Measurements from ENCODE around the gene PMEL.

DNA sequence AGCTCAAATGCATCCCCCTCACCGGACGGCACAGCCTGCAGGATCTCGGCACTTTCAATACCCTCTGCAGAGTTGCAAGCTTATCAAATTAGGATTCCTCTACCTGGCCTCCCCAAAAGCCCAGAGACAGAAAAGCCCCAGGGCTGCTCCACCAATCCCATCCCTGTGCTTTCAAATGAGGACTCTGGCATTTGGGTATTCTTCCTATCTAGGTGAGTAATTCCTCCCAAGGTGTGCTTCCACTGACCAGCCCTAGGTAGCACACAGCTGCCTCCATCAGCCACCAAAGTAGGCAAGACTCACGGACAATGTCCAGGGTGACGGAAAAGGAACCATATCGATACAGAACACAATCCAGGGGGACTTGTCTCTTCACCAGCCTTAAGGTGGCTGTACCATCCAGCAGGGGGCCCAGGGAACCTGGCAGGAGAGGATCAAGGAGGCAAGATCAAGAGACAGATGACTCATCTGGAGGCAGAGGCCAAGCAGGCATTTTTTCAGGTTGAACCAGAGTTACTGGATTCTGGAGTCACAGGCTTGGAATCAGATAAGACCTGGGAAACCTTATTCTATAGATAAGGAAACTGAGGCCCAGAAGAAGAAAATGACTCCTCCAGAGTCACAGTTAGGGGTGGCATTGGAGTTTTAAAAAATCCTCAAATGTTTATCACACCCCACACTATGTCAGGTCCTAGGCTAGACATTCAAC lies 9.9 kb downstream of the PMEL start:
- TF ChIP-seq, protein P1, sequence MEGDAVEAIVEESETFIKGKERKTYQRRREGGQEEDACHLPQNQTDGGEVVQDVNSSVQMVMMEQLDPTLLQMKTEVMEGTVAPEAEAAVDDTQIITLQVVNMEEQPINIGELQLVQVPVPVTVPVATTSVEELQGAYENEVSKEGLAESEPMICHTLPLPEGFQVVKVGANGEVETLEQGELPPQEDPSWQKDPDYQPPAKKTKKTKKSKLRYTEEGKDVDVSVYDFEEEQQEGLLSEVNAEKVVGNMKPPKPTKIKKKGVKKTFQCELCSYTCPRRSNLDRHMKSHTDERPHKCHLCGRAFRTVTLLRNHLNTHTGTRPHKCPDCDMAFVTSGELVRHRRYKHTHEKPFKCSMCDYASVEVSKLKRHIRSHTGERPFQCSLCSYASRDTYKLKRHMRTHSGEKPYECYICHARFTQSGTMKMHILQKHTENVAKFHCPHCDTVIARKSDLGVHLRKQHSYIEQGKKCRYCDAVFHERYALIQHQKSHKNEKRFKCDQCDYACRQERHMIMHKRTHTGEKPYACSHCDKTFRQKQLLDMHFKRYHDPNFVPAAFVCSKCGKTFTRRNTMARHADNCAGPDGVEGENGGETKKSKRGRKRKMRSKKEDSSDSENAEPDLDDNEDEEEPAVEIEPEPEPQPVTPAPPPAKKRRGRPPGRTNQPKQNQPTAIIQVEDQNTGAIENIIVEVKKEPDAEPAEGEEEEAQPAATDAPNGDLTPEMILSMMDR (IDR thresholded peaks at IDR 0.05 in 2 of 3, conservative IDR thresholded peaks at IDR 0.05 in 1 of 3; ENCODE audit: borderline replicate concordance in 1 of 3, insufficient read depth in 1 of 3, low read depth in 2 of 3, low read length in 2 of 3): peak; percentile 40 to 87 (median 80); a peak in 5 of 6 replicates
- TF ChIP-seq POLR2A (IDR thresholded peaks at IDR 0.05; ENCODE audit: borderline replicate concordance, extremely low read depth, insufficient read depth, insufficient read length) (no peak), ZFX (IDR thresholded peaks at IDR 0.05) (no peak), EZH2 (IDR thresholded peaks at IDR 0.05) (no peak)
